OCI-LY1 (cell line): ENCODE results near the gene S100PBP.
A peak's percentile ranks its signal among the peaks of the same experiment; 100 is the strongest.

Experiments
- H2AFZ ChIP-seq: fragments of 200-600 bp; sonication (generic), shearing (Covaris generic); 2 replicates; pipeline ENCODE4 v1.6.0; 2014; ENCODE audit warnings: antibody characterized with exemption, mild to moderate bottlenecking, low read length
- H3F3A ChIP-seq: fragments of 200-600 bp; sonication (generic), shearing (Covaris generic); 2 replicates; pipeline ENCODE4 v1.6.0; 2014; ENCODE audit warnings: mild to moderate bottlenecking, antibody characterized with exemption, low read length, moderate library complexity; ENCODE audit not compliant: insufficient read depth
- H3K27ac ChIP-seq: fragments of 200-600 bp; sonication (generic); 2 replicates; pipeline ENCODE4 v1.5.1; 2014; ENCODE audit warnings: low read length, mixed run types, mild to moderate bottlenecking, low read depth; ENCODE audit not compliant: poor library complexity, severe bottlenecking
- H3K27me3 ChIP-seq: fragments of 200-600 bp; sonication (generic); 2 replicates; pipeline ENCODE4 v1.6.0; 2014; ENCODE audit warnings: antibody characterized with exemption, mild to moderate bottlenecking, low read length, moderate library complexity; ENCODE audit not compliant: insufficient read depth
- H3K36me3 ChIP-seq: fragments of 200-600 bp; sonication (generic); 2 replicates; pipeline ENCODE4 v1.6.1; 2014; ENCODE audit warnings: mild to moderate bottlenecking, antibody characterized with exemption, low read length, moderate library complexity, mixed read lengths; ENCODE audit not compliant: insufficient read depth
- H3K4me1 ChIP-seq: fragments of 200-600 bp; sonication (generic); 2 replicates; pipeline ENCODE4 v1.5.1; 2014; ENCODE audit warnings: mild to moderate bottlenecking, low read length, moderate library complexity; ENCODE audit not compliant: insufficient read depth, severe bottlenecking
- H3K4me2 ChIP-seq: fragments of 200-600 bp; sonication (generic), shearing (Covaris generic); 2 replicates; pipeline ENCODE4 v1.6.1; 2014; ENCODE audit warnings: low read length
- H3K4me3 ChIP-seq: fragments of 200-600 bp; sonication (generic); 2 replicates; pipeline ENCODE4 v1.5.1; 2014; ENCODE audit warnings: low read length, low read depth, mild to moderate bottlenecking, mixed read lengths; ENCODE audit not compliant: poor library complexity, severe bottlenecking
- H3K79me2 ChIP-seq: fragments of 200-600 bp; shearing (Covaris generic); 2 replicates; pipeline ENCODE4 v1.6.1; 2016; ENCODE audit warnings: mixed run types, low read length, mixed read lengths; ENCODE audit not compliant: insufficient read depth
- H3K9ac ChIP-seq: fragments of 200-600 bp; sonication (generic), shearing (Covaris generic); 2 replicates; pipeline ENCODE4 v1.6.1; 2014; ENCODE audit warnings: mild to moderate bottlenecking, low read length, mixed read lengths
- H3K9me2 ChIP-seq: fragments of 200-600 bp; sonication (generic), shearing (Covaris generic); 2 replicates; pipeline ENCODE4 v1.6.1; 2014; ENCODE audit warnings: low read depth, mild to moderate bottlenecking, low read length, mixed read lengths
- H3K9me3 ChIP-seq: fragments of 200-600 bp; shearing (Covaris generic); 2 replicates; pipeline ENCODE4 v1.6.1; 2014; ENCODE audit warnings: low read length, mixed read lengths
- H4K20me1 ChIP-seq: fragments of 200-600 bp; sonication (generic), shearing (Covaris generic); 2 replicates; pipeline ENCODE4 v1.6.0; 2016; ENCODE audit warnings: mild to moderate bottlenecking, low read length; ENCODE audit not compliant: insufficient read depth
- EZH2 ChIP-seq: fragments of 200-600 bp; sonication (generic), shearing (Covaris generic); IDR thresholded peaks from 2 replicates; pipeline ENCODE4 v1.8.0; 2017; ENCODE audit warnings: borderline replicate concordance, mixed run types, mild to moderate bottlenecking, antibody characterized with exemption, low read length, moderate library complexity, mixed read lengths
- TF ChIP-seq, protein P1 (sequence below): fragments of 200-600 bp; sonication (generic), shearing (Covaris generic); IDR thresholded peaks from 2 replicates; pipeline ENCODE4 v1.5.1; 2017; ENCODE audit warnings: mild to moderate bottlenecking, antibody characterized with exemption, low read length, moderate library complexity, mixed read lengths

The S100PBP gene

GRCh38 chr1:32876341-32877210 is 59.1 kb downstream of the S100PBP start:
- no peak for TF ChIP-seq EZH2
- TF ChIP-seq, protein P1, sequence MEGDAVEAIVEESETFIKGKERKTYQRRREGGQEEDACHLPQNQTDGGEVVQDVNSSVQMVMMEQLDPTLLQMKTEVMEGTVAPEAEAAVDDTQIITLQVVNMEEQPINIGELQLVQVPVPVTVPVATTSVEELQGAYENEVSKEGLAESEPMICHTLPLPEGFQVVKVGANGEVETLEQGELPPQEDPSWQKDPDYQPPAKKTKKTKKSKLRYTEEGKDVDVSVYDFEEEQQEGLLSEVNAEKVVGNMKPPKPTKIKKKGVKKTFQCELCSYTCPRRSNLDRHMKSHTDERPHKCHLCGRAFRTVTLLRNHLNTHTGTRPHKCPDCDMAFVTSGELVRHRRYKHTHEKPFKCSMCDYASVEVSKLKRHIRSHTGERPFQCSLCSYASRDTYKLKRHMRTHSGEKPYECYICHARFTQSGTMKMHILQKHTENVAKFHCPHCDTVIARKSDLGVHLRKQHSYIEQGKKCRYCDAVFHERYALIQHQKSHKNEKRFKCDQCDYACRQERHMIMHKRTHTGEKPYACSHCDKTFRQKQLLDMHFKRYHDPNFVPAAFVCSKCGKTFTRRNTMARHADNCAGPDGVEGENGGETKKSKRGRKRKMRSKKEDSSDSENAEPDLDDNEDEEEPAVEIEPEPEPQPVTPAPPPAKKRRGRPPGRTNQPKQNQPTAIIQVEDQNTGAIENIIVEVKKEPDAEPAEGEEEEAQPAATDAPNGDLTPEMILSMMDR = peak; percentile 96
- H3K4me3 ChIP-seq = no peak overlapping the region
- no peak overlapping the region for H3K4me2 ChIP-seq

DNA sequence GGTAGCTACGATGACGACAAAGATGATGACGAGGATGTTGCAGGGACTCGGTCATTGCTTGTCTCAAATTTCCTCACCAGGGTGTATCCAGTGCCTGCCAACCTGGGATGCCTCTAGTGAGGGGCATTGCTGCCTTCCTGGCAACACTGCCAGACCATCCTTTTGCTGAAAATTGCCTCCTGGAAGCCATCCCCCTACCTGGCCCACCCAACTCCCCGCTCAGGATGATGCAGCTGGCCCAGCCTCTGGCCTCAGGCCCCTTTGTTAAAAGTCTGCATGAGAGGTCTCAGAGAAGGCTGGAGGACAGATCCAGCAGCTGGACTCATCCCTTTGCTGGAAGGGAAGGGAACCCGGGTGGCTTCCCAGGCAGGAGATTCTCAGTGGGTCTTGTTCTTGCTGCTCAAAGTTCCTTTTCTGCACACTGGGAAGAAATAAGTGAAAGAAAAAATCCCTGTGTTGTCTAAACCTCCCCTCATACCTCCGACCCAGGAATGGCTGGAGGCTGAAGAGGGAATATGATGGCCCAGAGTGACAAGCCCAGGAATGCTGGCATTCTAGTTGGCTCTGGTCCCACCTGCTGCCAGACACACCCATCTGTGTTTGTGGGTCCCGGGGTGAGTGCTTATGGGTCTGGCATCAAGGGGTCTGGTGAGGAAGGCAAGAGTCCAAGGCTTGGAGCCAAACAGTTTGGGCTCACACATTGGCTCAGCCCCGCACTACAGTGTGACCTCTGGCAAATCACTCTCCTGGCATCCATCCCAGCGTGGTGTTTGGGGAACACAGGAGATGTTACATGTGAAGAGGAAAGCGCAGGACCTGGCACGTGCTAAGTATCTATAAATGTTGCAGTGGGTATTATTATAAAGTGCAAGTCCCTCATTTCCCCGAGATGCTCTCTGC is 60.0 kb downstream of the S100PBP start:
- H2AFZ ChIP-seq = no peak overlapping the region
- no peaks in the 10 kb centered on the region for H3K9me3 ChIP-seq

More at GRCh38 chr1:32876341-32877210, 59.1 kb downstream of the S100PBP start:
- Histone ChIP-seq H4K20me1 (no peaks in the 10 kb centered on the region), H3K36me3 (no peaks in the 10 kb centered on the region), H3F3A (no peaks in the 10 kb centered on the region), H3K4me1 (peaks cover 7% of the 10 kb centered on the region), H3K79me2 (no peaks in the 10 kb centered on the region), H3K9me3 (no peaks in the 10 kb centered on the region), H3K9ac (no peak overlapping the region), H3K9me2 (no peaks in the 10 kb centered on the region), H2AFZ (no peak overlapping the region), H3K27ac (no peak overlapping the region), H3K27me3 (no peaks in the 10 kb centered on the region; the same call in 1 of the 2 replicates)

GRCh38 chr1:32878183-32878582 is 60.7 kb downstream of the S100PBP start:
- H3K4me3 ChIP-seq = no peak overlapping the region
- H3K9ac ChIP-seq = no peak overlapping the region
- H3K9me2 ChIP-seq = no peaks in the 10 kb centered on the region
- no peaks in the 10 kb centered on the region for H3F3A ChIP-seq
- H3K27ac ChIP-seq = no peak overlapping the region
- no peaks in the 10 kb centered on the region for H3K36me3 ChIP-seq
- H3K79me2 ChIP-seq = no peaks in the 10 kb centered on the region
- no peaks in the 10 kb centered on the region for H3K9me3 ChIP-seq
- no peak overlapping the region for H2AFZ ChIP-seq
- no peaks in the 10 kb centered on the region for H3K4me1 ChIP-seq
- H3K4me2 ChIP-seq = no peak overlapping the region
- no peaks in the 10 kb centered on the region; the same call in 1 of the 2 replicates for H3K27me3 ChIP-seq
- no peaks in the 10 kb centered on the region for H4K20me1 ChIP-seq
- TF ChIP-seq, protein P1 = no peak
- TF ChIP-seq EZH2 = no peak

More for the DNA sequence above, 60.0 kb downstream of the S100PBP start:
- H3K4me1 ChIP-seq = peaks cover 3% of the 10 kb centered on the region
- no peak overlapping the region for H3K4me2 ChIP-seq
- no peaks in the 10 kb centered on the region for H3K36me3 ChIP-seq
- no peaks in the 10 kb centered on the region for H4K20me1 ChIP-seq
- no peak overlapping the region for H3K9ac ChIP-seq
- no peak overlapping the region for H3K27ac ChIP-seq
- no peaks in the 10 kb centered on the region for H3F3A ChIP-seq
- no peaks in the 10 kb centered on the region for H3K9me2 ChIP-seq
- no peaks in the 10 kb centered on the region; the same call in 1 of the 2 replicates for H3K27me3 ChIP-seq
- H3K4me3 ChIP-seq = no peak overlapping the region
- no peaks in the 10 kb centered on the region for H3K79me2 ChIP-seq
- TF ChIP-seq, protein P1 = no peak
- TF ChIP-seq EZH2 = no peak
